NCI-H146 treated with DMSO at 0.1 percent for 48 hours (cell line): ENCODE results near the gene CERS6.

Experiments used
- DNase-seq: peaks from one replicate; lab custom pipeline; 2025; ENCODE audit not compliant: unreplicated experiment; lab: John Stamatoyannopoulos, UW

Gene CERS6

DNA sequence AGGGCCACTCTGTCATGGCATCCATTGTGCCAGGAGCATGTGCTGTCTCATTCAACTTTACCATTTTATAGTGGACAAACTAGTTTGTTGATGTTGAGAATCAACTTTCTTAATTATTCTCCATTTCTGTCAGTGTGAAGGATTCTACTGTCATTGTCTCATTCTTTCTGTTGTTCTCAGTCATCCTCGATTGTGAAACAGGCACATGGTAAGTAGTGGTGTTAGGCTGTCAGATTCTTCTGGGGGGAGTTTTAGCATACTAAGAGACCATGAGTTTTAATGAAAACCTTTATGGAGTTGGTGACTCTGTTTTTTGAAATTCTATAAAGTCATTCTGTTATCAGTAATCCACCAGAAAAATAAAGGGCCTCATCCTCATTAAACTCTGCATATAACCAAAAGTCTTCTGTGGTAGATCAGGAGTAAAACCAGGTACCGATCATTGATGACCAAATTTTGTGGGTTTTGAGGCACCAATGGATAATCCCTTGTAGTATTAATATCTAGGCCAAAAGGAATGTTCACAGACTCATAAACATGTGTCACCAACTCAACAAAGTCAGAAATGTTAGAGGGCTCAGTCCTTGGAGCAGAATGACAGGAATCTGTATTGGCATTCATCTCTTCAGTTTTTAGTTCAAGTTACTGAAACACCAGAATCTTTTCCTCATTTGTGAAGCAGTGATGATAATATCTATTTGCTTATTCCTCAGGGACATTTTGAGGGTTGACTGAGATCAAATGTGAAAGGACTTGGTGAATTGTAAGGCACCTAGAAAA is 73.2 kb downstream of the CERS6 start:
- no peak for DNase-seq

DNA sequence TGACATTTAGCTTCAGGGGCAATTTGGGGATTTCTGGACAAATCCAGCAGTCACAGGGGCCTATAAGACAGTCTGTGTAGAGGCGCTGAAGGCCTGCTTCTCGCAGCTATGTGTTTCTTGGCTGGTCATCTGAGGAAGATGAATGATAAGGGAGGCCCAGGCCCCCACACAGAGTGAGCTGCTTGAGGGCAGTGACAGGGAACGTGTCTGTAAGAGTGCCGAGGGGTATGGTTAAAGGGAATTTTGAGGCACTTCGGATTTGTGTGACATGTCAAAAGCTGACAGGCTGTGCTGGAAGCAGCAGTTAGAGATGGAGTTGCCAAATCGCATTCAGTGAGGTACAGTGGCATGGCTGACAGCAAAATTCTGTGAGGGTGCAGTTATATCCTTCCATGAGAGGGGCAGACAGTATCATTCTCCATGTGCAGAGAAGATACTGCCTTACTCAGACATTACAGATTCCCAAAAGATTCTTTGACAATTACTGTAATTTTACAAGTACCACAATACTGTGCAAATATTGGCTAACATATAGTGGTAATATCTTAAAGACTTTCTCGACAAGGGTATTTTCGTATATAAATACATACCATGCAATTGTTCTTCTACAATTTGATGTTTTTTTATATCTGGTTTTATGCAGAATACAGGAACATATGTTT is 74.0 kb downstream of the CERS6 start:
- DNase-seq: no peak

DNA sequence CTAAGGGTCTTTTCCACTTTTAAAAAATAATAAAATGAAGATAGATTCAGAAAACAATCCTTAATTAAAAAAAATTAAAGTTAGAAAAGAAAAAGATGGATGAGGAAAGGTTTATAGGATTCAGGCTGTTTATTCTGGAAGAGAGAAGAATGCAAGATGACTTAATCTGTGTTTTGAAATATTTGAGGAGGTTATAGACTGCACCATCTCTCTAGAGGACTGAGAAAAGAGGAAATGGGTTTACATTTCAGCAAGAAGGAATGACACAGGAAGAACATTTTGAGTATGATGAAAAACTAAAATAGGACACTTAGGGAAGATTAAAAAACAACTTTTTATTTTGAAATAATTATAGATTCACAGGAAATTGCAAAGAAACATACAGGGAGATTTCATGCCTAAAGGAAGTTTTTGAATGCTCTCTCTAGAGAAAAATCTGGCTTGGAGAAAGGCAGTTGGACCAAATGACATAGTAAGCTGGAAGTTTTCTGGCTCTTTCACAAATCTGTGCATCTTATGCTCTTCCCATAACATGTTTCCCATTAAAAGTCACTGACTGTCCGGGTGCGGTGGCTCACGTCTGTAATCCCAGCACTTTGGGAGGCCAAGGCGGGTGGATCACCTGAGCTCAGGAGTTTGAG is 75.0 kb downstream of the CERS6 start:
- DNase-seq: no peak

DNA sequence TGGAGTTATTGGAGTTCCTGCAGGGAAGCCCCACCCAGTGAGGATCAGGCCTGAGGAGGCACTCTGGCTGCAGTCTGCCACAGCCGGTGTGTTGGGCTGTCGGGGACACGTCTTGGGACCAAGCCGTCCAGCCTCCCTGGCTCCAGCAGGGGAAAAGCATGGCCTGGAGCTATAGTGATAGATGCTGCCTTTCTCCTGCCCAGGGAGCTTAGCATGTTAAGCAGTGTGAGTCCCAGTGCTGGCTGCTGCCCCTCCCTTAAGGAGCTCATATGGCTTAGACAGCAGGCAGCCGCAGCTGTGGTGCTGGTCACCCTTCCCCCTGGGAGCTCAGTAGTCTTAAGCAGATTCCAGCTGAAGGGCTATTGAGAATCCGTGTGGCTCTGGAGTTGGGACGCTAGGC is 78.9 kb downstream of the CERS6 start:
- no peak for DNase-seq

DNA sequence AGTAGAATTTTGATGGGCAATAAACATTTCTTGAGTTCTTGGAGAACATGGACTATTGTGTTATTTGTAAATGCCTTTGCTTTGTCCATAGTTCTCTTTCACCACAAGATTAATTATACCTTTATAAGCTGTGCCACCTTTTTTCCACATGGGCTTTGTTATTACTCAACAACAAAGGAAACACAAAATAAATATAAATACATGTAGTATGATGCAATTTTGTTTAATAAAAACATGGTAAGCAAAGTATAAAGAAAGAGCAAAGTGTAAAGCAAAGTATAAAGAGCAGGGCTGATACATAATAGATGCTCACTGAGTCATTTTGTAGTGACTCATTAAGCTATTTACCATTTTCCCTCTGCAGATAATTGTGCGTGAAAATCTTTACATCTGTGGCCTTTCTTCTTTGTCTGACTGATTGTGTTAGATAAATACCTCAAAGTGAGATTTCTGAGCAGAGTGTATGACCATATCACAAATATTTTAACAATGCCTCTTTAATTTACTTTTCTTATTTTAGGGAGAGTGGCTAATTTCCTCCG is 80.9 kb downstream of the CERS6 start:
- DNase-seq: no peak

DNA sequence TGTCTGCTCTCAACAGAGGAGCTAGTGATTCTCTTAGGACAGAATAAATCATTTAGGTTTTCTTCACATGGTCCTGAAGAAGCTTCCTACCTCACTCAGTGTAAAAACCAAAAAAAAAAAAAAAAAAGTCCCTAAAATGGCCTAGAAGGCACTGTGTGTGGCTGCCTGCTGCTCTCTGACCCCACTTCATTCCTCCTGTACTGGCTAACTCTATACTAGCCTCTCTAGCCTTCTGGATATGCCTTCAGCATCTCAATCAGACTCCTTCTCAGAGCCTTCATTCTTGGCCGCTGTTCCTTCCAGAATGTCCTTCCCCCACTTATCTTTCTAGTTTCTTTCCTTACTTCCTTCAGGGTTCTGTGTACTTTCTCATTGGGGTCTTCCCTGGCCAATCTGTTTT is 82.1 kb downstream of the CERS6 start:
- no peak for DNase-seq

DNA sequence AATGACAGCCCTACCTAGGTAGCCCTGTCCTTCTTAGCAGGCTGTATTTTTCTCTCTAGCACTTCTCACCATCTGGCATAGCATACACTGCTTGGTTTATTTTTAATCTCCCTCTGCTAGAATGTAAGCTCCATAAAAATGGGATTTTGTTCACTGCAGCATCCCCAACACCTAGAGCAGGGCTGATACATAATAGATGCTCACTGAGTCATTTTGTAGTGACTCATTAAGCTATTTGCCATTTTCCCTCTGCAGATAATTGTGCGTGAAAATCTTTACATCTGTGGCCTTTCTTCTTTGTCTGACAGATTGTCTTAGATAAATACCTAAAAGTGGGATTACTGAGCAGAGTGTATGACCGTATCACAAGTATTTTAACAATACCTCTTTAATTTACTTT is 82.5 kb downstream of the CERS6 start:
- DNase-seq: no peak

DNA sequence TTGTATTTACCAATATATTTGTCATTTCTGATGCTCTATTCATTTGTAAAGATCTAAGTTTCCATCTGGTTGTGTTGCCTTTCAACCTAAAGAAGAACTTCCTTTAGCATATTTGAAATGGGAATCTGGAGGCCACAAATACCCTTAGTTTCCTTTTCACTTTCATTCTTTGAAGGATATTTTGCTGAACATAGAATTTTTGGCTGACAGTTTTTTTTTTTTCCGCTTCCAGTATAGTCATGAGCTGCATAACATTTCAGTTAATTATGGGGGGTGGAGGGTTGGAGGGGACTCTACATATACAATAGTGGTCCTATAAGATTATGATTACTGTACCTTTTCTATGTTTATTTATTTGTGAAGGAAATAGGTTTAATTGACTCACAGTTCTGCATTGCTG is 83.9 kb downstream of the CERS6 start:
- no peak for DNase-seq

DNA sequence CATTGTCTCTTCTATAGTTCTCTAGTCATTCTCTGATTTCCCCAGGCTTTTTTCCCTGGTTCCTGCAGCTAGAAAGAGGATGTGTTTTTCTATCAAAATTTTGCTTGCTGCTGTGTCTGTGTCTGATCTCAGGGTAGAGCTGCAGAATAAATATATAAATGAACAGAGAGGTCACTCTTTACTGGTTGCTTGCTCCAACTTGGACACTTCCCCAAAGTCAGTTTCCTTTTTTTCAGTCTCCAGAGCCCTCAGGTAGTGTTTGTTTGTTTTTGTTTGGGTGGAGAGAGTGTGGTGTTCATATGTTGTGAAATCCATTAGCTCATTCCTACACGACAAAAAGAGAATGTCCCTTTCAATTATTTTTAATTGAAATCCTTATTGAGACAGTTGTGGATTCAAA is 85.8 kb downstream of the CERS6 start:
- no peak for DNase-seq

DNA sequence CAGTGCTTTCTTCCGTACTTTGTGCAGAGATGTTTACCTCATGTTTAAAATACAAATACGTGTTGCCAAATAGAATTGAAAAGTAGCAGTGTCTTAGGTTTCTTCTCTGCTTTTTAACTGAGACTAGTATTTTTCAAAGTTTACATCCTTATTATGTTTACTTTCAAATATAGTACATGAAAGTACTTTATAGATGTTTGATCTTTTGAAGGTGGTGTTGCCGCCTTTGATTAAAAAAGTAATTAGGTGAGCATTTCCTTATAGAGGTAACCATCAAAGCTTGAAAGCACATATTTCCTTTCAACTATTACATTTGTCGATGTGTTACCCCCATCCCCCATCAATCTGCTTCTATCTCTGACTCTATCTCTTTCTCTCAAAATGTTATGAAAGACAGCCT is 87.0 kb downstream of the CERS6 start:
- DNase-seq: no peak

DNA sequence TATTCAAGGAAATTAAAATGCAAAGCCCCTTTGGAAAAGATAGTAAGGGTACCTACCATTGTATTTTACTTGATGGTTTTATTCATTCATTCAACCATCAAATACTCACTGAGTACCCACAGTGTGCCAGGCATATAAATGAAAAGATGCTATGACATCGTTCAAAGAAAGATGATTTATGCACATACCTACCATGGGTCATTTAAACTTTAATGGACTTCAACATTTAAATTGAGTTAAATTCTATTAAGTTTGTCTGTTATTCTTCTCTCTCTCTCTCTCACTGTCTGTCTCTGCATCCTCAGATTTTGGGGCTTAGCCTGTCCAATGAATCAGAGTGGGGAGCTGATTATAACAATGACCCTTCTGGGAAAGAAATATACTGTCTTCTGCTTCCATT is 87.9 kb downstream of the CERS6 start:
- no peak for DNase-seq

DNA sequence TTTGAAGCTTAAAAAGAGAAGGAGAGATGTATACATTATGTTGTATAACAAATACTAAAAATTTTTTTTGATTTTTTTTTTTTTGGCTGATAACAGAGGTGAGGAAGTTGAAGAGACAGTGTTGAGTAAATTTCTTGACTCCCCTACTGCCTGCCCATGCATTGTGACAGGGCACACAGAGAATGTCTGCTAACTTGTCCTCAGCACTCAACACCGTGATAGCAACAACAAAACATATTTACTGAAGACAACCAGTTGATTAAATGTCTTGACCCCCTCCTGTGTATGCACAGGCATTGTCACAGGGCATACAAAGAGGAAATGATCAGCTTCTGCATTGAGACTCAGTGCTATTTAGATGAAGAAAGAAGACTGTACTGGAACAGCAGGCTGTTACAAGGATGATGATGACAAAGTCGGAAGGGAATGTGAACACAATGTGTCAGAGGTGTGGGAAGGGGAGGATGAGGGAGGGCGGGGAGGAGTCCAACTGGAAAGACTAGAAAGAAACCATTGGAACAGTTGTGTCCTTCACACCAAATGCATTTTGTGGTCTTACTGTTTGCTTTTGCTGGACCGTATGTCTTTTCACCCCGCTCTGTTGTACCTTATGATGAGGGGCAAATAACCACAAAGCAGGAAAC is 89.5 kb downstream of the CERS6 start:
- DNase-seq: peak; percentile 5

DNA sequence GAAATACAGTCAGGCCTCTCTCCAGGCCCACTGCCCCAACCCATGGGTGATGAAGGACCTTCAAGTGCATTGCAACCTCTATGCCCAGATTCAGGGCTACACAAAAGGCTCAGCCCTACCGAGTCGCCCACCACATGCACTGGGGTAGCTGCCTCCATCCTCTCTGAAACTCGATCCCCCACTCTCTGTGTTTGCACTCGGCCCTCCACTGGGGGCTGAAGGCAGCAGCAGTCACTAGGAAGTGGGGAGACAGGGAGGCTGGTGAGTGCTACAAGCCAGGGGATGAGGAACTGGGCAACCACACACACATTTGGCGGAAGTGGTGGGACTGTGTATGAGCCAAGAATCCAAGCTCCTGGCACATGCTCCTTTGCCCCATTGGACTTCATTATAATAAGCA is 94.6 kb downstream of the CERS6 start:
- no peak for DNase-seq

DNA sequence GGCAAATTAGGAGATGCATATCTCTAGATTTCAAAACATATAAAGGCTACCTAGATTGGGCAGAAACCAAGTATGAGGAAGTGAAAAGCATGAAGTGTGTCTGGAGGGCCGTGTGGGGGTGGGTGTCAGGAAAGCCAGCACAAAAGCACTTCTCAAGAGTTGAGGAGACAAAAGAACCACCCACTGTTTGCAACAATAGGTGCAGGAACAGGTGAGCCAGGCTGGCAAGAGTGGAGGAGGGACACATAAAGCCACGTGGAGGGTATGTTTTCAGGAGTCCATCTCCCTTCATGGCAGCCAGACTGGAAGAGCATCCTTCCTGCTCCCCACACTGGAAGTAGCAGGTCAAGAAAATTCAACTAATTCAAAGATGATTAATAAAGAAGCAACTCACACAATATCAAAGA is 96.4 kb downstream of the CERS6 start:
- DNase-seq: peak; percentile 82

DNA sequence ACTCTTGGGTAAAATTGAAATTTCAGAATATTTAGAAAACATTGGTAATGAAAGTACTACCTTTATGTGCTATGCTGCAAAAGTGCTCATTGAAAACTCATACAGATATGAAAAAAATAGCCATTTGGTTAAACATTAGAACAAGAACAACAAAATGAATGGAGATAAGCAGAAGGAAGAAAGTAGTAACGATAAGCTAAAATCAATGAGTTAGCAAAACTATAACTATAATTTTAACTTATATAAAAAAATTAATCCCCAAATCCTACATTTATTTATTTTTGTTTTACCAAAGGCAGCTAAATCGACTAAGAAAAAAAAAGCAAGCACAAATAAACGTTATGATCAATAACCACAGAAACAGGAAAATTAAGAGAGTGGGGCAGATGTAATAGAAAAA is 99.2 kb downstream of the CERS6 start:
- no peak for DNase-seq

DNA sequence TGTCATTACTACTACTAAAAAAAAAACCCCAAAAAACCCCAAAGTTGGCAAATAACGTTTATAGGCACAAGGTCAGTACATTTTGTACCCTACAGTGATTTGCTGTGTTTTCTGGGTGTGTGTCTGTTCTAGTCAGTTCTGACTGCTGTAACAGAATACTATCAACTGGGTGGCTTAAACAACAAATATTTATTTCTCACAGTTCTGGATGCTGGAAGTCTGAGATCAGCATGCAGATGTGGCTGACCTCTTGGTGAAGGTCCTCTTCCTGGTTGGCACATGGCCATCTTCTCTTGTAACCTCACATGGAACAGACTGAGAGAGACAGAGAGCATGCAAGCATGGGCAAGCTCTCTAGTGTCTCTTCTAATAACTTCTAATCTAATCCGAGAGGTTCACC is 103.1 kb downstream of the CERS6 start:
- no peak for DNase-seq

DNA sequence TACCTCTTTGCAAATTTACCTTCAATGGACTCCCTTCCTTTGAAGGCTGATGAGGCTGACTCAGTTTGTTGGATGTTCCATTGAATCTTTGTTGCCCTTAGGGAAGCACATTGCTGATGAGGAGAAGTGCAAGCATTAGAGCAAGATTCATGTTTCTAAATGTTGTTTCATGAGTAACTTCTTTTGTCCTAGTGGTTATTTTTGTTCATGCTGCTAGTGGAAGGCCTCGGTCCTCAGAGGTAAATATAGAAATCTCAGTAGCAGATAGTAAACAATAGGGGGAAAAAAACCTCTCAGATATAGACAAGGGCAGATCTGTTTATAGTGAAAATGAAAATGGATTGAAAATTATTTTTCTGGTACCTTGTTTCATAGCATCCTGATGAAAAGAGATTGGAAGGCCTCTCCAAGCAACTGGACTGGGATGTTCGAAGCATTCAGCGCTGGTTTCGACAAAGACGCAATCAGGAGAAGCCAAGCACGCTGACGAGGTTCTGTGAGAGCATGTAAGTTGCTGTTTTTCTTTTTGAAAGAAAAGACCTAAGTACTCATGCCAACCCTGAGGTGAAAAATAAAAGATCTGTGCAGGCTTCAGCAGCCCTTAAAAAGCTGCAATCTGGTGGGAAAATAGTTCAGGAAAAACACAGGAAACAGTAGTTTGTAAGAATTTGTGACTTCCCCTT is 104.9 kb downstream of the CERS6 start:
- no peak for DNase-seq

DNA sequence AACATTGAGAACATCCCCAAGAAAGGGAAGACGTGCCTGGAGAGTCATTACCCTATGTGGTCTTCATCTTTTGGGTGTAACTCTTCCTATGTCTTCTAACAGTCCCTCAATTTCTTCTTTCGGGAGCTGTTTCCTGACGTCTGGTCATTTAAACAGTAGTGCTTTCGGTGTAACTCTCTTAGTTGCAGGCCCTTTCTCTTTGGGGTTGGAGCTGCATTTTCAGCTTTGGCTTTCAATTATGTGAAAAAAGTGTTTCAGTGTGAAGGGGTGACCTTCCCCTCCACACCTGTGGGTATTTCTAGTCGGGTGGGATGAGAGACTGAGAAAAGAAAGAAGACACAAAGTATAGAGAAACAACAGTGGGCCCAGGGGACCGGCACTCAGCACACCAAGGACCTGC is 105.9 kb downstream of the CERS6 start:
- DNase-seq: no peak

DNA sequence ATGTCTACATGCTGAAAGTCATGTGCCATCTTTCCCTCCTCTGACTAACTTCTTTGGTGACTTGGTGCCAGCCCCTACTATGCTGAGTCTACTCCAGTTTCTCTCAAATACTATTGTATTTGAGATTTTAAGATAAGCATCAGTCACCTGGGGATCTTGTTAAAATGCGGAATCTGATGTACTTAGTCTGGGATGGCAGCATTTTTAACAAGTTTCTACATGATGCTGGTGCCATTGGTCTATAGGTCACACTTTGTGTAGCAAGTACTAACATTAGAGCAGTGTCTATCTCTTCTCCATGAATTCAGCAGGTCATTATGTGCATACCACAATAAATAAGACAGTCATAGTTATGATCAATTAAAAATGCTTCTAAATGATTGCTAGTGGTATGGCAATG is 106.9 kb downstream of the CERS6 start:
- DNase-seq: no peak

DNA sequence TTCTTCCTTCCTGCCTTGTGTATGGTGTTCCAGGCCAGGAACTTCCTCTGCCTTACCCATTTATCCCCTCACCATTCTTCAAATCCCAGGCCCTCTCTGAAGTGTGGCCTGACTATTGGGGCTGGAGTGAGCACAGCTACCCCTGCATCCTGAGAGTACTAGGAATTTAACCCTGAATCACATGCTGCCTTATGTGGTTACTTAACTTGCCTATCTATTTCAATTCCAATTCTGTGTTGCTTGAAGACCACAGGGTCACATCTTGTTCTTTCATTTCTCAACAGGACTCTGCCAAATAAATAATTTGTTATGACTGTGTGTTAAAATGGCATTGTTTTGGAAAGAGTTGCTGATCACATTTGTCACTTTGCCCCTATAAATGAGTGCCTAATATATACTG is 108.6 kb downstream of the CERS6 start:
- DNase-seq: no peak

DNA sequence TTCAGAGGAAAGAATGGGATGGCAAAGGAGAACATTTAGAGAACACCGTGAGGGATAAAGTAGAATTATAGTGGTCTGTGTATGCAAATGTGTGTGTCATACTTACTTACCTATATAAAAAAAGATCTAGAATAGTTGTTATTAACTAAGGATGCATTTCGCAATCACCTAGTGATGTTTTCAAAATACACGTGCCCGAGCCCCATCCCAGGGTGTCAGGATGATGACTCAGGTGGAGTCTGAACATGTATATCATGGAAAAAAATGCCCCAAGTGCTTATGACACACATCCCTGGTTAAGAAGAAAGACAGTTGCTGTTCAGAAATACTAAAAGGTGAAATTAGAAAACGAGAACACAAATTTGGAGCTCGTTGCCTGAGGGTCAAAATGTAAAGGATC is 109.0 kb downstream of the CERS6 start:
- no peak for DNase-seq
